ENCODE measurements around the gene PDE6A.

DNA sequence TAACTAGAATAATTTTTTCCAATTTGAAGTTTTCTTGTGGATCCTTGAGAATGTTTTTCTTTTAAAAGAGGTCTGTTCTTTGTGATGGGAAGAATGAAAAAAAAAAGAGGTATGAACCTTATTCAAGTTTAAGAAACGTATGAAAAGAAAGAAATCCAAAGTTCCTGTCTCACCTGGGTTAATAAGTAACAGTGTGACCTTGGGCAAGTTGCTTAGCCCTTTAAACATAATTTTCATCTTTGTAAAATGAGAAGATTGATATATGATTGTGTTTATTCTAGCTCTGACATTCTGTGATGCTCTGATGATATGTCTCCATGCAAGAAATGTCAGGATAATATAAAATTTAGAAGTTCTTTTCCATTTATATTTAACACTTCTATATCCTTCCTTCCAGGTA is 35.3 kb upstream of the PDE6A start:
- TF ChIP-seq POLR2A (IDR thresholded peaks at IDR 0.05), result no peak
- TF ChIP-seq, protein P1, sequence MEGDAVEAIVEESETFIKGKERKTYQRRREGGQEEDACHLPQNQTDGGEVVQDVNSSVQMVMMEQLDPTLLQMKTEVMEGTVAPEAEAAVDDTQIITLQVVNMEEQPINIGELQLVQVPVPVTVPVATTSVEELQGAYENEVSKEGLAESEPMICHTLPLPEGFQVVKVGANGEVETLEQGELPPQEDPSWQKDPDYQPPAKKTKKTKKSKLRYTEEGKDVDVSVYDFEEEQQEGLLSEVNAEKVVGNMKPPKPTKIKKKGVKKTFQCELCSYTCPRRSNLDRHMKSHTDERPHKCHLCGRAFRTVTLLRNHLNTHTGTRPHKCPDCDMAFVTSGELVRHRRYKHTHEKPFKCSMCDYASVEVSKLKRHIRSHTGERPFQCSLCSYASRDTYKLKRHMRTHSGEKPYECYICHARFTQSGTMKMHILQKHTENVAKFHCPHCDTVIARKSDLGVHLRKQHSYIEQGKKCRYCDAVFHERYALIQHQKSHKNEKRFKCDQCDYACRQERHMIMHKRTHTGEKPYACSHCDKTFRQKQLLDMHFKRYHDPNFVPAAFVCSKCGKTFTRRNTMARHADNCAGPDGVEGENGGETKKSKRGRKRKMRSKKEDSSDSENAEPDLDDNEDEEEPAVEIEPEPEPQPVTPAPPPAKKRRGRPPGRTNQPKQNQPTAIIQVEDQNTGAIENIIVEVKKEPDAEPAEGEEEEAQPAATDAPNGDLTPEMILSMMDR (IDR thresholded peaks at IDR 0.05), result no peak

Measured in tibial nerve (tissue), 3 donors.